H9 (cell line): ENCODE measurements around the gene KDM2B. TPM values are rescaled to one million over a fixed set of nuclear protein-coding genes. Genes with fewer than 3 reads are reported as not detected.

Experiments
- DNase-seq: peaks from one replicate; pipeline ENCODE4 v3.0.0-alpha.2; 2017
- H2AFZ ChIP-seq: one replicate; pipeline ENCODE4 v1.6.1; 2013; ENCODE audit warnings: mild to moderate bottlenecking, low read length, control low read depth, moderate library complexity
- H2AK5ac ChIP-seq: 2 replicates; pipeline ENCODE4 v1.6.1; 2013; ENCODE audit warnings: low read length, control low read depth, mixed read lengths; ENCODE audit not compliant: insufficient read length
- H2BK120ac ChIP-seq: one replicate; pipeline ENCODE4 v1.6.1; 2013; ENCODE audit warnings: low read depth, mild to moderate bottlenecking, low read length, control low read depth, inconsistent platforms; ENCODE audit not compliant: poor library complexity, severe bottlenecking
- H2BK12ac ChIP-seq: 2 replicates; pipeline ENCODE4 v1.6.1; 2013; ENCODE audit warnings: low read length, control low read depth, mixed read lengths, low read depth; ENCODE audit not compliant: insufficient read length
- H2BK15ac ChIP-seq: 2 replicates; pipeline ENCODE4 v1.6.1; 2013; ENCODE audit warnings: low read depth, low read length, control low read depth
- H2BK20ac ChIP-seq: one replicate; pipeline ENCODE4 v1.6.1; 2013; ENCODE audit warnings: low read depth, mild to moderate bottlenecking, low read length, control low read depth, inconsistent platforms; ENCODE audit not compliant: poor library complexity, severe bottlenecking
- H2BK5ac ChIP-seq: 2 replicates; pipeline ENCODE4 v1.6.1; 2013; ENCODE audit warnings: low read length, control low read depth, mixed read lengths; ENCODE audit not compliant: insufficient read length
- H3K14ac ChIP-seq: 2 replicates; pipeline ENCODE4 v1.6.1; 2013; ENCODE audit warnings: low read length, control low read depth; ENCODE audit not compliant: insufficient read depth
- H3K18ac ChIP-seq: 2 replicates; pipeline ENCODE4 v1.6.1; 2013; ENCODE audit warnings: low read depth, mild to moderate bottlenecking, mixed read lengths, low read length, control low read depth; ENCODE audit not compliant: insufficient read length
- H3K23ac ChIP-seq: 2 replicates; pipeline ENCODE4 v1.6.1; 2013; ENCODE audit warnings: low read length, control low read depth, mixed read lengths, low read depth; ENCODE audit not compliant: insufficient read length
- H3K23me2 ChIP-seq: 2 replicates; pipeline ENCODE4 v1.6.1; 2013; ENCODE audit warnings: low read depth, mild to moderate bottlenecking, mixed read lengths, low read length, control low read depth; ENCODE audit not compliant: insufficient read length, poor library complexity, severe bottlenecking
- H3K27ac ChIP-seq: 2 replicates; pipeline ENCODE4 v1.5.1; 2013; ENCODE audit warnings: low read length, control low read depth, mixed read lengths, low read depth; ENCODE audit not compliant: insufficient read length
- H3K27me3 ChIP-seq: 2 replicates; pipeline ENCODE4 v1.6.1; 2013; ENCODE audit warnings: low read length, control low read depth, inconsistent platforms; ENCODE audit not compliant: insufficient read depth
- H3K4ac ChIP-seq: 2 replicates; pipeline ENCODE4 v1.6.1; 2013; ENCODE audit warnings: low read depth, mild to moderate bottlenecking, control low read depth, inconsistent platforms, low read length, moderate library complexity
- H3K4me1 ChIP-seq: 2 replicates; pipeline ENCODE4 v1.6.1; 2013; ENCODE audit warnings: low read length, control low read depth, inconsistent platforms; ENCODE audit not compliant: insufficient read depth
- H3K4me2 ChIP-seq: 2 replicates; pipeline ENCODE4 v1.6.1; 2013; ENCODE audit warnings: low read length, control low read depth, mixed read lengths; ENCODE audit not compliant: insufficient read length, insufficient read depth
- H3K56ac ChIP-seq: 2 replicates; pipeline ENCODE4 v1.6.1; 2013; ENCODE audit warnings: low read depth, mild to moderate bottlenecking, mixed read lengths, low read length, control low read depth; ENCODE audit not compliant: insufficient read length
- H3K79me1 ChIP-seq: 2 replicates; pipeline ENCODE4 v1.6.1; 2013; ENCODE audit warnings: low read depth, mild to moderate bottlenecking, moderate library complexity, low read length, control low read depth, inconsistent platforms; ENCODE audit not compliant: insufficient read depth, poor library complexity, severe bottlenecking
- H3K79me2 ChIP-seq: 2 replicates; pipeline ENCODE4 v1.6.1; 2013; ENCODE audit warnings: low read length, control low read depth, inconsistent platforms; ENCODE audit not compliant: insufficient read depth
- H3K9ac ChIP-seq: 2 replicates; pipeline ENCODE4 v1.6.1; 2013; ENCODE audit warnings: low read length, control low read depth, mixed read lengths; ENCODE audit not compliant: insufficient read length; ENCODE audit errors: extremely low read depth
- H3K9me3 ChIP-seq: one replicate; pipeline ENCODE4 v1.6.1; 2013; ENCODE audit warnings: low read depth, low read length, inconsistent platforms; ENCODE audit not compliant: control insufficient read depth
- H3T11ph ChIP-seq: one replicate; pipeline ENCODE4 v1.6.1; 2013; ENCODE audit warnings: mild to moderate bottlenecking, low read length, control low read depth, inconsistent platforms
- H4K20me1 ChIP-seq: one replicate; pipeline ENCODE4 v1.6.1; 2013; ENCODE audit not compliant: control insufficient read depth, insufficient read length, insufficient read depth
- H4K5ac ChIP-seq: 2 replicates; pipeline ENCODE4 v1.6.1; 2013; ENCODE audit warnings: low read depth, mild to moderate bottlenecking, mixed read lengths, low read length, control low read depth; ENCODE audit not compliant: insufficient read length
- H4K8ac ChIP-seq: replicated peaks from 2 replicates; pipeline ENCODE4 v1.6.1; 2013; ENCODE audit warnings: low read length, control low read depth, mixed read lengths, low read depth; ENCODE audit not compliant: insufficient read length
- H4K91ac ChIP-seq: 2 replicates; pipeline ENCODE4 v1.6.1; 2013; ENCODE audit warnings: low read depth, mild to moderate bottlenecking, moderate library complexity, mixed read lengths, low read length, control low read depth; ENCODE audit not compliant: insufficient read length
- H3K27ac Mint-ChIP-seq, 3 experiments: 2 replicates in 2 of 3; 3 replicates in 1 of 3; pipeline ENCODE4 v1.8.0; 2020 to 2021; ENCODE audit warnings: mixed read lengths in 3 of 3, mild to moderate bottlenecking in 1 of 3, moderate library complexity in 1 of 3
- H3K27me3 Mint-ChIP-seq: 2 replicates; pipeline ENCODE4 v1.8.0; 2021; ENCODE audit warnings: low read depth, mild to moderate bottlenecking, moderate library complexity, mixed read lengths
- H3K36me3 Mint-ChIP-seq, 3 experiments: 2 replicates in 2 of 3; 3 replicates in 1 of 3; pipeline ENCODE4 v1.8.0; 2020 to 2021; ENCODE audit warnings: low read depth in 3 of 3, mixed read lengths in 3 of 3; ENCODE audit not compliant: insufficient read depth in 1 of 3
- H3K4me1 Mint-ChIP-seq, 2 experiments: 2 replicates each; pipeline ENCODE4 v1.8.0; 2020; ENCODE audit warnings: mixed read lengths in 2 of 2
- H3K4me3 Mint-ChIP-seq, 2 experiments: 2 replicates in 1 of 2; 3 replicates in 1 of 2; pipeline ENCODE4 v1.8.0; 2020 to 2021; ENCODE audit warnings: mild to moderate bottlenecking in 2 of 2, mixed read lengths in 2 of 2, moderate library complexity in 1 of 2
- H3K9me3 Mint-ChIP-seq, 2 experiments: 2 replicates in 1 of 2; 3 replicates in 1 of 2; pipeline ENCODE4 v1.8.0; 2020; ENCODE audit warnings: mild to moderate bottlenecking in 2 of 2, mixed read lengths in 2 of 2, moderate library complexity in 1 of 2
- WGBS: extraction: QIAGEN DNeasy Blood & Tissue Kit; methylation state at CpG from one replicate; pipeline ENCODE4 v1.1.7; 2013; ENCODE audit warnings: missing lambda C conversion rate, low lambda C conversion rate, mixed read lengths; ENCODE audit not compliant: insufficient read length; ENCODE audit errors: extremely low coverage; 5-methylcytosine and 5-hydroxymethylcytosine counted together
- total RNA-seq: library from RNA; stranded (reverse); gene quantifications from 2 replicates; pipeline ENCODE4 v1.2.1, GENCODE V29; 2021
- TF ChIP-seq, protein P1 (sequence below): fragments of 200-600 bp; sonication (generic); conservative IDR thresholded peaks from 3 replicates; pipeline ENCODE4 v1.8.0; 2021; ENCODE audit warnings: antibody characterized with exemption, mild to moderate bottlenecking

The KDM2B gene
- total RNA-seq, 1 experiment from 2014 or later, result 143 TPM

DNA sequence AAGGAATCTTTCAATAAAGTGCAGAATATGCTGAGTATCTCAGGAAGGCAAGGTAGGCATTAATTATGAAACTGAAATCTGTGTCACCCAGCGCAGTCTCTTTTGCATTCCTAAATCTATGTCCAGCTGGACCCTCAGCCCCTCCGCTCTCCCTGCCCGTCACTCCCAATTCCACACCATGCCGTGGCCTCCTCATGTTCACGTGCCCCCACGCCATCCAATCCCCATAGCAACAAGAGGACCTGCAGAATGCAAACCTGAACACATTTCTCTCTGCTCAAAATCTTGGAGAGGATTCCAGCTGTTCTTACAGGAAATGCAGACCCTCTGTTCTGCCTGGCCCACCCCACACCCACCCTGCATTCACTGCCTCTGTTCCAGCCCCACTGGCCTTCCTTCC, 35.3 kb downstream of the KDM2B start:
- Histone ChIP-seq H3K23me2 (no peaks in the 10 kb centered on the region), H2BK12ac (no peak overlapping the region), H3K9ac (no peak overlapping the region), H2AK5ac (no peak overlapping the region), H2BK20ac (no peak overlapping the region), H3K4me2 (no peak overlapping the region), H3K79me2 (no peaks in the 10 kb centered on the region; the same call in 1 of the 2 replicates), H3T11ph (no peak overlapping the region), H4K8ac (no peak overlapping the region), H3K18ac (no peak overlapping the region), H3K23ac (no peak overlapping the region), H2BK15ac (no peak overlapping the region), H3K14ac (no peak overlapping the region), H4K91ac (no peak overlapping the region), H3K56ac (no peak overlapping the region), H3K9me3 (no peaks in the 10 kb centered on the region), H3K27me3 (no peaks in the 10 kb centered on the region), H2AFZ (no peak overlapping the region), H3K27ac (no peak overlapping the region), H3K4ac (no peak overlapping the region), H2BK120ac (no peak overlapping the region), H4K5ac (no peak overlapping the region), H4K20me1 (no peaks in the 10 kb centered on the region), H3K4me1 (no peaks in the 10 kb centered on the region), H3K79me1 (no peaks in the 10 kb centered on the region), H2BK5ac (no peak overlapping the region)
- peaks cover 25 to 80% (median 69%) of the 10 kb centered on the region in 3 experiments; a peak in 6 of 7 replicates for H3K36me3 Mint-ChIP-seq
- WGBS, result no CpG with 5 or more reads among the region's 6 CpGs
- H3K9me3 Mint-ChIP-seq, result no peaks in the 10 kb centered on the region
- peaks cover 0 to 3% of the 10 kb centered on the region in 2 experiments; a peak in 1 of 4 replicates for H3K4me1 Mint-ChIP-seq
- no peak for DNase-seq
- no peaks in the 10 kb centered on the region for H3K27me3 Mint-ChIP-seq
- peak overlapping the region in 2 of 3 experiments; percentile 33 to 65; a peak in 3 of 7 replicates for H3K27ac Mint-ChIP-seq
- H3K4me3 Mint-ChIP-seq, result no peak overlapping the region; a peak in 1 of 5 replicates
- TF ChIP-seq, protein P1, sequence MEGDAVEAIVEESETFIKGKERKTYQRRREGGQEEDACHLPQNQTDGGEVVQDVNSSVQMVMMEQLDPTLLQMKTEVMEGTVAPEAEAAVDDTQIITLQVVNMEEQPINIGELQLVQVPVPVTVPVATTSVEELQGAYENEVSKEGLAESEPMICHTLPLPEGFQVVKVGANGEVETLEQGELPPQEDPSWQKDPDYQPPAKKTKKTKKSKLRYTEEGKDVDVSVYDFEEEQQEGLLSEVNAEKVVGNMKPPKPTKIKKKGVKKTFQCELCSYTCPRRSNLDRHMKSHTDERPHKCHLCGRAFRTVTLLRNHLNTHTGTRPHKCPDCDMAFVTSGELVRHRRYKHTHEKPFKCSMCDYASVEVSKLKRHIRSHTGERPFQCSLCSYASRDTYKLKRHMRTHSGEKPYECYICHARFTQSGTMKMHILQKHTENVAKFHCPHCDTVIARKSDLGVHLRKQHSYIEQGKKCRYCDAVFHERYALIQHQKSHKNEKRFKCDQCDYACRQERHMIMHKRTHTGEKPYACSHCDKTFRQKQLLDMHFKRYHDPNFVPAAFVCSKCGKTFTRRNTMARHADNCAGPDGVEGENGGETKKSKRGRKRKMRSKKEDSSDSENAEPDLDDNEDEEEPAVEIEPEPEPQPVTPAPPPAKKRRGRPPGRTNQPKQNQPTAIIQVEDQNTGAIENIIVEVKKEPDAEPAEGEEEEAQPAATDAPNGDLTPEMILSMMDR, result no peak
